ENCODE data around the gene LAMTOR4. TPM values are rescaled to one million over a fixed set of nuclear protein-coding genes. Genes with fewer than 3 reads are reported as not detected.
A peak's percentile ranks its signal among the peaks of the same experiment; 100 is the strongest.

Gene LAMTOR4
- total and polyA plus RNA-seq, 2 of the 13 experiments (the other 11 are each of a cell fraction or from before 2014, with no cell fraction given): 115 to 118 TPM

- TF ChIP-seq PATZ1 (CRISPR knock-in tag; IDR thresholded peaks at IDR 0.05): peak; percentile 88
- no peak for TF ChIP-seq SRF (IDR thresholded peaks at IDR 0.05; ENCODE audit: low read depth, low read length)
- peak; percentile 15 for TF ChIP-seq TEAD3 (CRISPR knock-in tag; optimal IDR thresholded peaks at IDR 0.05; ENCODE audit: borderline replicate concordance)
- TF ChIP-seq, protein P1, sequence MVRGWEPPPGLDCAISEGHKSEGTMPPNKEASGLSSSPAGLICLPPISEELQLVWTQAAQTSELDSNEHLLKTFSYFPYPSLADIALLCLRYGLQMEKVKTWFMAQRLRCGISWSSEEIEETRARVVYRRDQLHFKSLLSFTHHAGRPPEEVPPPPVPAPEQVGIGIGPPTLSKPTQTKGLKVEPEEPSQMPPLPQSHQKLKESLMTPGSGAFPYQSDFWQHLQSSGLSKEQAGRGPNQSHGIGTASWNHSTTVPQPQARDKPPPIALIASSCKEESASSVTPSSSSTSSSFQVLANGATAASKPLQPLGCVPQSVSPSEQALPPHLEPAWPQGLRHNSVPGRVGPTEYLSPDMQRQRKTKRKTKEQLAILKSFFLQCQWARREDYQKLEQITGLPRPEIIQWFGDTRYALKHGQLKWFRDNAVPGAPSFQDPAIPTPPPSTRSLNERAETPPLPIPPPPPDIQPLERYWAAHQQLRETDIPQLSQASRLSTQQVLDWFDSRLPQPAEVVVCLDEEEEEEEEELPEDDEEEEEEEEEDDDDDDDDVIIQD (CRISPR knock-in tag; IDR thresholded peaks at IDR 0.05; ENCODE audit: low read depth): 0 out of 2 replicates have a peak, but pooled peaks have one; percentile 24
- no peak for TF ChIP-seq ZFYVE20 (CRISPR knock-in tag; IDR thresholded peaks at IDR 0.05; ENCODE audit: borderline replicate concordance, low read depth)
- peak; percentile 66; the same call in 1 of the 2 replicates for TF ChIP-seq ZNF563 (CRISPR knock-in tag; IDR thresholded peaks at IDR 0.05)
- no peak for TF ChIP-seq ZNF382 (CRISPR knock-in tag; IDR thresholded peaks at IDR 0.05; ENCODE audit: borderline replicate concordance)
- no peak for TF ChIP-seq ZNF800 (CRISPR knock-in tag; IDR thresholded peaks at IDR 0.05)
- no peak for TF ChIP-seq ZNF510 (CRISPR knock-in tag; IDR thresholded peaks at IDR 0.05; ENCODE audit: low read depth)
- 0 out of 2 replicates have a peak, but pooled peaks have one; percentile 40 for TF ChIP-seq ZSCAN9 (CRISPR knock-in tag; IDR thresholded peaks at IDR 0.05; ENCODE audit: borderline replicate concordance)
- TF ChIP-seq RFX3 (CRISPR knock-in tag; IDR thresholded peaks at IDR 0.05): no peak
- 0 out of 2 replicates have a peak, but pooled peaks have one; percentile 43 for TF ChIP-seq IKZF5 (CRISPR knock-in tag; IDR thresholded peaks at IDR 0.05)
- no peak for TF ChIP-seq IRX3 (CRISPR knock-in tag; IDR thresholded peaks at IDR 0.05; ENCODE audit: borderline replicate concordance, low read depth)
- peak; percentile 85 for TF ChIP-seq RBM39 (IDR thresholded peaks at IDR 0.05; ENCODE audit: low read depth, low read length, poor library complexity, severe bottlenecking)
- no peak for TF ChIP-seq MTA3 (CRISPR knock-in tag; IDR thresholded peaks at IDR 0.05)
- TF ChIP-seq ZNF879 (CRISPR knock-in tag; IDR thresholded peaks at IDR 0.05): no peak
- TF ChIP-seq TCF12 (IDR thresholded peaks at IDR 0.05): no peak
- no peak for TF ChIP-seq TCF12 (CRISPR knock-in tag; IDR thresholded peaks at IDR 0.05)
- no peak for TF ChIP-seq TGIF2 (CRISPR knock-in tag; IDR thresholded peaks at IDR 0.05)
- TF ChIP-seq CENPT (CRISPR knock-in tag; IDR thresholded peaks at IDR 0.05; ENCODE audit: low read depth): no peak
- no peak for TF ChIP-seq BRCA1 (CRISPR knock-in tag; IDR thresholded peaks at IDR 0.05)
- 0 out of 2 replicates have a peak, but pooled peaks have one; percentile 16 for TF ChIP-seq GPN1 (CRISPR knock-in tag; IDR thresholded peaks at IDR 0.05; ENCODE audit: borderline replicate concordance)
- TF ChIP-seq ZNF644 (CRISPR knock-in tag; IDR thresholded peaks at IDR 0.05; ENCODE audit: low read depth): no peak
- TF ChIP-seq KAT7 (CRISPR knock-in tag; IDR thresholded peaks at IDR 0.05; ENCODE audit: borderline replicate concordance): 0 out of 2 replicates have a peak, but pooled peaks have one; percentile 28
- no peak for TF ChIP-seq TCF7 (IDR thresholded peaks at IDR 0.05; ENCODE audit: low read depth)
Measured at GRCh38 chr7:100148559-100149328, at the start of gene LAMTOR4 (continued).
